HG03460 (cell line): ENCODE measurements around the gene TWF2.
A peak's percentile ranks its signal among the peaks of the same experiment; 100 is the strongest.
"Not testable (repeated sequence)": the region's sequence is repeated elsewhere in the genome, so short reads cannot be mapped to it uniquely, and the experiment has no call there.

Source experiments
- ATAC-seq: cut with Tn5 transposase; IDR thresholded peaks from one replicate; pipeline ENCODE4 v1.9.1; 2021; ENCODE audit not compliant: unreplicated experiment

The TWF2 gene

GRCh38 chr3:52238761-52239701 is at the start of gene TWF2:
TWF2 (minus strand) TSS chr3:52239158; CDS start chr3:52239016, 142 bp downstream.
- peak; percentile 61 for ATAC-seq

GRCh38 chr3:52288674-52289073 is 49.7 kb upstream of the TWF2 start:
- ATAC-seq, result no peak

- ATAC-seq, result no peak
These were observed 47.8 kb upstream of the TWF2 start for GRCh38 chr3:52286777-52287110.

GRCh38 chr3:52284051-52284450 is 45.1 kb upstream of the TWF2 start:
- ATAC-seq, result not testable (repeated sequence)

- ATAC-seq, result no peak
These were observed 44.3 kb upstream of the TWF2 start for GRCh38 chr3:52283306-52283705.

- ATAC-seq, result no peak
These were observed 43.2 kb upstream of the TWF2 start for GRCh38 chr3:52281981-52282801.

- ATAC-seq, result no peak
These were observed 41.1 kb upstream of the TWF2 start for GRCh38 chr3:52280050-52280461.

GRCh38 chr3:52279596-52279995 is 40.6 kb upstream of the TWF2 start:
- no peak for ATAC-seq

GRCh38 chr3:52278510-52279069 is 39.6 kb upstream of the TWF2 start, which contains the start of gene WDR82:
WDR82 (minus strand) TSS chr3:52278649; CDS start chr3:52278361, 288 bp downstream.
- ATAC-seq, result peak; percentile 79

- ATAC-seq, result peak; percentile 45
These were observed 39.1 kb upstream of the TWF2 start for GRCh38 chr3:52277972-52278509.

- ATAC-seq, result no peak
These were observed 38.4 kb upstream of the TWF2 start for GRCh38 chr3:52277071-52277964.

- ATAC-seq, result not testable (repeated sequence)
These were observed 35.8 kb upstream of the TWF2 start for GRCh38 chr3:52274781-52275180.

GRCh38 chr3:52272831-52273230 is 33.9 kb upstream of the TWF2 start:
- no peak for ATAC-seq

GRCh38 chr3:52272172-52272571 is 33.2 kb upstream of the TWF2 start:
- not testable (repeated sequence) for ATAC-seq

- no peak for ATAC-seq
These were observed 31.3 kb upstream of the TWF2 start for GRCh38 chr3:52270252-52270754.

- no peak for ATAC-seq
These were observed 30.8 kb upstream of the TWF2 start for GRCh38 chr3:52269776-52270175.

GRCh38 chr3:52268036-52268435 is 29.1 kb upstream of the TWF2 start:
- no peak for ATAC-seq

GRCh38 chr3:52265387-52265786 is 26.4 kb upstream of the TWF2 start:
- ATAC-seq, result no peak

GRCh38 chr3:52262447-52262846 is 23.5 kb upstream of the TWF2 start:
- ATAC-seq, result no peak

- no peak for ATAC-seq
These were observed 20.5 kb upstream of the TWF2 start for GRCh38 chr3:52259448-52259847.
